ENCODE data around the gene C5orf52. TPM values are rescaled to one million over a fixed set of nuclear protein-coding genes. Genes with fewer than 3 reads are reported as not detected.

C5orf52 gene
- total and polyA plus RNA-seq, 4 donors: not detected

GRCh38 chr5:157650991-157651611 lies 20.2 kb upstream of the C5orf52 start:
- Histone ChIP-seq H3K9me3 (ENCODE audit: control insufficient read depth in 4 of 4, low read length in 3 of 4) (peaks cover 0 to 19% (median 6%) of the 10 kb centered on the region in 4 donors), H3K9ac (ENCODE audit: low read depth in 1 of 2, low read length in 2 of 2) (no peak overlapping the region), H3K4me1 (ENCODE audit: control insufficient read depth in 4 of 4, insufficient read depth in 4 of 4, low read length in 3 of 4) (no peaks in the 10 kb centered on the region), H3K27me3 (ENCODE audit: control insufficient read depth in 4 of 4, insufficient read depth in 4 of 4, low read length in 3 of 4) (no peaks in the 10 kb centered on the region), H3K4me3 (ENCODE audit: low read depth in 1 of 3, low read length in 3 of 3) (peak overlapping the region in 1 of 3 donors; percentile 40), H3K27ac (ENCODE audit: low read depth in 1 of 2, low read length in 2 of 2) (no peak overlapping the region), H3K36me3 (ENCODE audit: control insufficient read depth in 4 of 4, insufficient read depth in 3 of 4, low read depth in 1 of 4, low read length in 3 of 4) (no peaks in the 10 kb centered on the region)
- TF ChIP-seq CTCF (IDR thresholded peaks at IDR 0.05; ENCODE audit: low read depth, low read length, missing input control) (no peak), TAF1 (conservative IDR thresholded peaks at IDR 0.05) (no peak), REST (IDR thresholded peaks at IDR 0.05) (no peak), FOXA1 (IDR thresholded peaks at IDR 0.05) (no peak), GABPA (IDR thresholded peaks at IDR 0.05 in 1 of 2, conservative IDR thresholded peaks at IDR 0.05 in 1 of 2) (no peak), ATF3 (IDR thresholded peaks at IDR 0.05) (no peak), HNF4A (conservative IDR thresholded peaks at IDR 0.05) (no peak)
- DNase-seq (ENCODE audit: low spot score): no peak
- WGBS: 72% methylated on average over 33 of the region's 33 CpGs

GRCh38 chr5:157651623-157652376 lies 19.5 kb upstream of the C5orf52 start:
- no peak overlapping the region for H3K9ac ChIP-seq (ENCODE audit: low read depth in 1 of 2, low read length in 2 of 2)
- no peaks in the 10 kb centered on the region for H3K4me1 ChIP-seq (ENCODE audit: control insufficient read depth in 4 of 4, insufficient read depth in 4 of 4, low read length in 3 of 4)
- peak overlapping the region in 2 of 3 donors; percentile 40 to 56 for H3K4me3 ChIP-seq (ENCODE audit: low read depth in 1 of 3, low read length in 3 of 3)
- peaks cover 0 to 19% (median 6%) of the 10 kb centered on the region in 4 donors for H3K9me3 ChIP-seq (ENCODE audit: control insufficient read depth in 4 of 4, low read length in 3 of 4)
- TF ChIP-seq RAD21 (IDR thresholded peaks at IDR 0.05) (peak in 1 of 2 donors; percentile 64), FOXA2 (IDR thresholded peaks at IDR 0.05) (no peak)
- no peaks in the 10 kb centered on the region for H3K36me3 ChIP-seq (ENCODE audit: control insufficient read depth in 4 of 4, insufficient read depth in 3 of 4, low read depth in 1 of 4, low read length in 3 of 4)
- 25% methylated on average over 63 of the region's 63 CpGs for WGBS
- peak; percentile 65 for DNase-seq (ENCODE audit: low spot score)
- H3K27me3 ChIP-seq (ENCODE audit: control insufficient read depth in 4 of 4, insufficient read depth in 4 of 4, low read length in 3 of 4): no peaks in the 10 kb centered on the region
- no peak overlapping the region for H3K27ac ChIP-seq (ENCODE audit: low read depth in 1 of 2, low read length in 2 of 2)

GRCh38 chr5:157652377-157652692 lies 19.0 kb upstream of the C5orf52 start, which contains the start of gene SOX30:
SOX30 (minus strand) TSS chr5:157652438; CDS start chr5:157652078, 360 bp downstream.
- DNase-seq (ENCODE audit: low spot score): no peak
- H3K9me3 ChIP-seq (ENCODE audit: control insufficient read depth in 4 of 4, low read length in 3 of 4): peaks cover 0 to 19% (median 6%) of the 10 kb centered on the region in 4 donors
- H3K9ac ChIP-seq (ENCODE audit: low read depth in 1 of 2, low read length in 2 of 2): no peak within 1 kb of the TSS
- H3K27ac ChIP-seq (ENCODE audit: low read depth in 1 of 2, low read length in 2 of 2): no peak within 1 kb of the TSS
- H3K4me1 ChIP-seq (ENCODE audit: control insufficient read depth in 4 of 4, insufficient read depth in 4 of 4, low read length in 3 of 4): no peaks in the 10 kb centered on the region
- 82% methylated on average over 15 of the region's 15 CpGs for WGBS
- H3K27me3 ChIP-seq (ENCODE audit: control insufficient read depth in 4 of 4, insufficient read depth in 4 of 4, low read length in 3 of 4): no peaks in the 10 kb centered on the region
- peak within 1 kb of the TSS in 2 of 3 donors; percentile 40 to 56 for H3K4me3 ChIP-seq (ENCODE audit: low read depth in 1 of 3, low read length in 3 of 3)
- TF ChIP-seq RXRA (IDR thresholded peaks at IDR 0.05): no peak
- no peaks in the 10 kb centered on the region for H3K36me3 ChIP-seq (ENCODE audit: control insufficient read depth in 4 of 4, insufficient read depth in 3 of 4, low read depth in 1 of 4, low read length in 3 of 4)

Measured in liver (tissue), 9 donors.